A549 (cell line): Measurements from ENCODE around the gene EML4. TPM values are rescaled to one million over a fixed set of nuclear protein-coding genes. Genes with fewer than 3 reads are reported as not detected.

Experiments used
- ATAC-seq, 2 experiments: fragments of 200-7000 bp in 1 of 2; fragments of >200 bp in 1 of 2; cut with Nextera tagmentation in 1 of 2; cut with Tn5 transposase in 1 of 2; 3 replicates each; pipeline versions ENCODE4 v1.8.0 to v1.9.1; 2018 to 2020; ENCODE audit warnings: mild to moderate bottlenecking in 1 of 2, moderate library complexity in 1 of 2
- CTCF ChIA-PET: fragments of 300-600 bp; sonication (Branson Sonifier 250); formaldehyde crosslinking; extraction: SDS; loops from one replicate; lab custom pipeline; 2021; ENCODE audit warnings: antibody characterized with exemption, inconsistent platforms; lab: Yijun Ruan, JAX
- POLR2A ChIA-PET: fragments of 350-600 bp; formaldehyde crosslinking; extraction: SDS; loops from one replicate; lab custom pipeline; 2021; ENCODE audit warnings: antibody characterized with exemption, inconsistent platforms; lab: Yijun Ruan, JAX
- DNase-seq, 2 experiments: peaks; one replicate each; pipeline versions ENCODE4 v3.0.0 to v3.0.0-alpha.2; 2011 to 2016; ENCODE audit warnings: low read depth in 1 of 2, low spot score in 1 of 2
- FAIRE-seq: peaks from 2 replicates; lab custom pipeline; 2011; peaks lifted over from hg19 to GRCh38; lab: Jason Lieb, UNC
- H3K27ac ChIP-seq, 2 experiments: fragments of >200 bp; sonication (Bioruptor Twin); formaldehyde crosslinking; 3 replicates each; pipeline ENCODE4 v1.5.1; 2016 to 2017
- H3K4me1 ChIP-seq: fragments of >200 bp; sonication (Bioruptor Twin); formaldehyde crosslinking; 3 replicates; pipeline ENCODE4 v1.6.1; 2016
- H3K4me2 ChIP-seq: fragments of >200 bp; sonication (Bioruptor Twin); formaldehyde crosslinking; 3 replicates; pipeline ENCODE4 v1.6.1; 2016
- H3K4me3 ChIP-seq: fragments of >200 bp; sonication (Bioruptor Twin); formaldehyde crosslinking; 3 replicates; pipeline ENCODE4 v1.5.1; 2016
- H3K9me3 ChIP-seq: fragments of >200 bp; sonication (Bioruptor Twin); formaldehyde crosslinking; 3 replicates; pipeline ENCODE4 v1.6.1; 2016
- CBX2 ChIP-seq: fragments of 200-600 bp; sonication (generic); IDR thresholded peaks from 2 replicates; pipeline ENCODE4 v1.6.1; 2016; ENCODE audit warnings: low read depth, mild to moderate bottlenecking, borderline replicate concordance
- CTCF ChIP-seq: fragments of >200 bp; sonication (Bioruptor Twin); formaldehyde crosslinking; IDR thresholded peaks from 3 replicates; pipeline ENCODE4 v1.5.1; 2016
- HMGXB4 ChIP-seq: fragments of 250-450 bp; sonication (Bioruptor Pico); IDR thresholded peaks from 2 replicates; pipeline ENCODE4 v1.5.0; 2021; ENCODE audit warnings: mild to moderate bottlenecking, moderate library complexity, borderline replicate concordance
- MAZ ChIP-seq: fragments of 150-350 bp; IDR thresholded peaks from 2 replicates; pipeline ENCODE4 v1.6.1; 2014; ENCODE audit warnings: antibody characterized with exemption, low read depth, low read length, borderline replicate concordance
- NFE2L2 ChIP-seq: fragments of 150-350 bp; conservative IDR thresholded peaks from 2 replicates; pipeline ENCODE4 v1.6.1; 2014; ENCODE audit warnings: low read length
- POLR2AphosphoS2 ChIP-seq: conservative IDR thresholded peaks from 2 replicates; pipeline ENCODE4 v1.6.1; 2012; ENCODE audit warnings: low read length, improper control_type of control experiment, inconsistent platforms
- RCOR1 ChIP-seq: fragments of 150-350 bp; IDR thresholded peaks from 2 replicates; pipeline ENCODE4 v1.6.1; 2014; ENCODE audit warnings: antibody characterized with exemption, low read length, low read depth
- REST ChIP-seq: fragments of 200-600 bp; sonication (generic); IDR thresholded peaks from 2 replicates; pipeline ENCODE4 v1.6.1; 2016; ENCODE audit warnings: antibody characterized with exemption, mild to moderate bottlenecking, moderate library complexity
- WGBS: methylation state at CpG from one replicate; pipeline ENCODE4 v1.1.6; 2017; ENCODE audit errors: missing lambda C conversion rate; 5-methylcytosine and 5-hydroxymethylcytosine counted together
- polyA plus RNA-seq, 4 experiments: library from polyadenylated mRNA; depleted of rRNA in 3 of 4; stranded (reverse); fragments of >200 nt; fragmentation: RNase III in 1 of 4; extraction: RNeasy Plus Mini Kit Qiagen cat#74134 plus additional on column Dnase treatment in 1 of 4; gene quantifications; 2 replicates in 3 of 4; 3 replicates in 1 of 4; pipeline ENCODE4 v1.2.3, GENCODE V29; 2011 to 2017

EML4 gene
- polyA plus RNA-seq, 2 of the 4 experiments (the other 2 are of a cell fraction) = 34.6 to 130 TPM

- DNase-seq = no peak
- no peak for TF ChIP-seq HMGXB4 (CRISPR knock-in tag)
- TF ChIP-seq NFE2L2 = peak; percentile 28; the same call in 1 of the 2 replicates
- no peak for TF ChIP-seq MAZ
- no peak for ATAC-seq
- ChIA-PET POLR2A (no interaction called here), CTCF (interaction anchor here (1.0 to 3.9 kb wide), 5 partner anchors 10 to 254 kb away, joined by 3 to 12 read pairs (median 5); no protein-coding TSS in a partner anchor)
- no peak for FAIRE-seq
- WGBS = 96% methylated on average over 10 of the region's 10 CpGs
- Histone ChIP-seq H3K9me3 (no peaks in the 10 kb centered on the region), H3K4me3 (no peak overlapping the region), H3K4me1 (peaks cover 16% of the 10 kb centered on the region), H3K27ac (0 out of 6 replicates have a peak overlapping the region, but pooled peaks of 1 of the 2 experiments have one; percentile 9), H3K4me2 (no peak overlapping the region)
Observed at GRCh38 chr2:42340938-42341636, 171.9 kb downstream of the EML4 start.

GRCh38 chr2:42342061-42342794, 173.1 kb downstream of the EML4 start:
- ChIA-PET CTCF (interaction anchor here (1.0 to 2.9 kb wide), 8 partner anchors 9 to 500 kb away, joined by 3 to 8 read pairs (median 4); no protein-coding TSS in a partner anchor), POLR2A (no interaction called here)
- 77% methylated on average over 8 of the region's 8 CpGs for WGBS
- Histone ChIP-seq H3K4me3 (no peak overlapping the region), H3K27ac (peak overlapping the region; percentile 35 to 56; a peak in 4 of 6 replicates), H3K9me3 (no peaks in the 10 kb centered on the region), H3K4me1 (peaks cover 16% of the 10 kb centered on the region), H3K4me2 (peak overlapping the region; percentile 12; the same call in 2 of the 3 replicates)
- no peak for FAIRE-seq
- peak; percentile 48 to 55; a peak in 5 of 6 replicates for ATAC-seq
- TF ChIP-seq CTCF = no peak
- TF ChIP-seq CBX2 = no peak
- TF ChIP-seq POLR2AphosphoS2 = peak; percentile 65; the same call in 1 of the 2 replicates
- TF ChIP-seq REST = no peak
- DNase-seq = no peak

- no peak; a peak in 1 of 6 replicates for ATAC-seq
- H3K4me3 ChIP-seq = no peak overlapping the region
- no peak for FAIRE-seq
- CTCF ChIA-PET = interaction anchor here (1.1 to 2.9 kb wide), 9 partner anchors 8 to 500 kb away, joined by 3 to 8 read pairs (median 4); no protein-coding TSS in a partner anchor
- DNase-seq = no peak
- H3K9me3 ChIP-seq = no peaks in the 10 kb centered on the region
- H3K4me1 ChIP-seq = peaks cover 16% of the 10 kb centered on the region
- H3K4me2 ChIP-seq = peak overlapping the region; percentile 12; the same call in 2 of the 3 replicates
- TF ChIP-seq NFE2L2 (no peak), RCOR1 (no peak)
- TF ChIP-seq, all 56 proteins: peak for 0
- 97% methylated on average over 11 of the region's 11 CpGs for WGBS
- POLR2A ChIA-PET = no interaction called here
- peak overlapping the region in 1 of 2 experiments; percentile 56; a peak in 3 of 6 replicates for H3K27ac ChIP-seq
Observed at GRCh38 chr2:42342795-42343241, 173.7 kb downstream of the EML4 start.
